ENCODE data around the gene LMF1.

- no peak for TF ChIP-seq TAF1 (IDR thresholded peaks at IDR 0.05; ENCODE audit: low read depth)
- TF ChIP-seq POLR2AphosphoS5 (IDR thresholded peaks at IDR 0.05): no peak
- no peak for TF ChIP-seq SMC3 (conservative IDR thresholded peaks at IDR 0.05; ENCODE audit: poor library complexity)
- no peak for TF ChIP-seq RAD21 (conservative IDR thresholded peaks at IDR 0.05)
- TF ChIP-seq CTCF (IDR thresholded peaks at IDR 0.05; ENCODE audit: poor library complexity, severe bottlenecking): no peak
- TF ChIP-seq EZH2 (IDR thresholded peaks at IDR 0.05; ENCODE audit: borderline replicate concordance, insufficient read depth, low read length, poor library complexity, severe bottlenecking): no peak
- TF ChIP-seq EP300 (conservative IDR thresholded peaks at IDR 0.05; ENCODE audit: poor library complexity, severe bottlenecking): no peak
- TF ChIP-seq REST (IDR thresholded peaks at IDR 0.05; ENCODE audit: borderline replicate concordance): no peak
Measured at GRCh38 chr16:861446-861845, 109.3 kb downstream of the LMF1 start.

Measured in neural cell (in vitro differentiated cells).